HG03060 (cell line): ENCODE measurements around the gene PGR.

Source experiments
- ATAC-seq: cut with Tn5 transposase; IDR thresholded peaks from one replicate; pipeline ENCODE4 v1.9.1; 2021; ENCODE audit warnings: low read depth, moderate number of reproducible peaks; ENCODE audit not compliant: unreplicated experiment

The PGR gene

GRCh38 chr11:101129203-101129943 is at the start of gene PGR:
PGR (minus strand) TSS chr11:101129813; CDS start chr11:101129070, 743 bp downstream.
- ATAC-seq = no peak

GRCh38 chr11:101176381-101176780 is 46.8 kb upstream of the PGR start:
- no peak for ATAC-seq

- no peak for ATAC-seq
These were observed 40.3 kb upstream of the PGR start for GRCh38 chr11:101169944-101170343.

- no peak for ATAC-seq
These were observed 36.4 kb upstream of the PGR start for GRCh38 chr11:101166038-101166437.

GRCh38 chr11:101158119-101158518 is 28.5 kb upstream of the PGR start:
- ATAC-seq = no peak

GRCh38 chr11:101138245-101138930 is 8.8 kb upstream of the PGR start:
- ATAC-seq = no peak

GRCh38 chr11:101133190-101133589 is 3.6 kb upstream of the PGR start:
- no peak for ATAC-seq

GRCh38 chr11:101128571-101129202 is 926 bp downstream of the PGR start:
- ATAC-seq = no peak

- ATAC-seq = no peak
These were observed 1.7 kb downstream of the PGR start for GRCh38 chr11:101127699-101128570.

GRCh38 chr11:101127197-101127698 is 2.4 kb downstream of the PGR start:
- ATAC-seq = no peak

GRCh38 chr11:101126551-101127196 is 2.9 kb downstream of the PGR start:
- ATAC-seq = no peak

- ATAC-seq = no peak
These were observed 13.9 kb downstream of the PGR start for GRCh38 chr11:101115671-101116160.

GRCh38 chr11:101113540-101113939 is 16.1 kb downstream of the PGR start:
- no peak for ATAC-seq

- ATAC-seq = no peak
These were observed 24.9 kb downstream of the PGR start for GRCh38 chr11:101104716-101105115.

GRCh38 chr11:101103433-101103832 is 26.2 kb downstream of the PGR start:
- no peak for ATAC-seq

- no peak for ATAC-seq
These were observed 29.0 kb downstream of the PGR start for GRCh38 chr11:101100601-101101000.

- no peak for ATAC-seq
These were observed 33.4 kb downstream of the PGR start for GRCh38 chr11:101096036-101096704.

GRCh38 chr11:101091781-101092180 is 37.8 kb downstream of the PGR start:
- no peak for ATAC-seq

GRCh38 chr11:101090679-101091270 is 38.8 kb downstream of the PGR start:
- no peak for ATAC-seq
